ENCODE results near the gene GMPR2.

Gene GMPR2

GRCh38 chr14:24261969-24262327 is 29.2 kb downstream of the GMPR2 start:
- no peak for DNase-seq
- no peaks in the 10 kb centered on the region for H3K4me1 ChIP-seq
- no peaks in the 10 kb centered on the region for H3K9me3 ChIP-seq
- no peak for TF ChIP-seq CTCF (IDR thresholded peaks at IDR 0.05; ENCODE audit: low read depth, low read length)
- H3K4me3 ChIP-seq (ENCODE audit: low read depth, low read length) = no peak overlapping the region
- no peaks in the 10 kb centered on the region for H3K36me3 ChIP-seq
- no peaks in the 10 kb centered on the region for H3K27me3 ChIP-seq

GRCh38 chr14:24262821-24263733 is 30.3 kb downstream of the GMPR2 start, which contains the start of gene TGM1:
TSS of gene TGM1 (minus strand) at chr14:24263177. CDS start at chr14:24262352, 825 bp downstream.
- H3K9me3 ChIP-seq = no peaks in the 10 kb centered on the region
- H3K36me3 ChIP-seq = no peaks in the 10 kb centered on the region
- TF ChIP-seq CTCF (IDR thresholded peaks at IDR 0.05; ENCODE audit: low read depth, low read length) = no peak
- no peaks in the 10 kb centered on the region for H3K27me3 ChIP-seq
- no peaks in the 10 kb centered on the region for H3K4me1 ChIP-seq
- H3K4me3 ChIP-seq (ENCODE audit: low read depth, low read length) = no peak within 1 kb of the TSS
- no peak for DNase-seq

GRCh38 chr14:24263848-24264247 is 31.1 kb downstream of the GMPR2 start:
- no peaks in the 10 kb centered on the region for H3K36me3 ChIP-seq

GRCh38 chr14:24264298-24264697 is 31.6 kb downstream of the GMPR2 start:
- no peaks in the 10 kb centered on the region for H3K9me3 ChIP-seq
- no peak overlapping the region for H3K4me3 ChIP-seq (ENCODE audit: low read depth, low read length)
- no peaks in the 10 kb centered on the region for H3K36me3 ChIP-seq
- no peaks in the 10 kb centered on the region for H3K4me1 ChIP-seq
- DNase-seq = no peak
- no peak for TF ChIP-seq CTCF (IDR thresholded peaks at IDR 0.05; ENCODE audit: low read depth, low read length)
- no peaks in the 10 kb centered on the region for H3K27me3 ChIP-seq

More at GRCh38 chr14:24263848-24264247, 31.1 kb downstream of the GMPR2 start:
- no peak for TF ChIP-seq CTCF (IDR thresholded peaks at IDR 0.05; ENCODE audit: low read depth, low read length)
- Histone ChIP-seq H3K27me3 (no peaks in the 10 kb centered on the region), H3K9me3 (no peaks in the 10 kb centered on the region), H3K4me3 (ENCODE audit: low read depth, low read length) (no peak overlapping the region), H3K4me1 (no peaks in the 10 kb centered on the region)
- DNase-seq = no peak

GRCh38 chr14:24266344-24267244 is 33.9 kb downstream of the GMPR2 start:
- H3K27me3 ChIP-seq = no peaks in the 10 kb centered on the region
- no peak for DNase-seq
- H3K9me3 ChIP-seq = no peaks in the 10 kb centered on the region
- no peaks in the 10 kb centered on the region for H3K4me1 ChIP-seq
- no peak for TF ChIP-seq CTCF (IDR thresholded peaks at IDR 0.05; ENCODE audit: low read depth, low read length)
- no peaks in the 10 kb centered on the region for H3K36me3 ChIP-seq
- H3K4me3 ChIP-seq (ENCODE audit: low read depth, low read length) = no peak overlapping the region
